Keratinocyte (primary cell): ENCODE results near the gene FXYD6. TPM values are rescaled to one million over a fixed set of nuclear protein-coding genes. Genes with fewer than 3 reads are reported as not detected.

Source experiments
- DNase-seq: peaks from one replicate; pipeline ENCODE4 v3.0.0-alpha.2; 2011; ENCODE audit warnings: low read depth, missing footprints, low spot score
- FAIRE-seq: peaks from 2 replicates; lab custom pipeline; 2011; peaks lifted over from hg19 to GRCh38; lab: Jason Lieb, UNC
- H2AFZ ChIP-seq: 2 replicates; pipeline ENCODE4 v1.6.0; 2012; ENCODE audit warnings: low read length, control low read depth, inconsistent platforms; ENCODE audit not compliant: control insufficient read depth
- H3K27ac ChIP-seq: 2 replicates; pipeline ENCODE4 v1.5.1; 2011; ENCODE audit warnings: low read length; ENCODE audit not compliant: control insufficient read depth, insufficient read depth
- H3K27me3 ChIP-seq: 3 replicates; pipeline ENCODE4 v1.6.0; 2011; ENCODE audit warnings: low read length; ENCODE audit not compliant: control insufficient read depth, insufficient read depth; ENCODE audit errors: extremely low read depth
- H3K36me3 ChIP-seq, 2 experiments: 2 replicates in 1 of 2; 3 replicates in 1 of 2; pipeline ENCODE4 v1.5.1; 2011; ENCODE audit warnings: low read length in 2 of 2, mild to moderate bottlenecking in 1 of 2; ENCODE audit not compliant: control insufficient read depth in 2 of 2, insufficient read depth in 2 of 2; ENCODE audit errors: extremely low read depth in 1 of 2
- H3K4me1 ChIP-seq: 3 replicates; pipeline ENCODE4 v1.5.1; 2011; ENCODE audit warnings: low read length; ENCODE audit not compliant: control insufficient read depth, insufficient read depth; ENCODE audit errors: extremely low read depth
- H3K4me2 ChIP-seq: 3 replicates; pipeline ENCODE4 v1.6.0; 2011; ENCODE audit warnings: low read depth, low read length; ENCODE audit not compliant: control insufficient read depth, insufficient read depth; ENCODE audit errors: extremely low read depth
- H3K4me3 ChIP-seq, 3 experiments: fragments of 200-600 bp in 1 of 3; sonication (generic) in 1 of 3; 2 replicates in 2 of 3; 3 replicates in 1 of 3; pipeline ENCODE4 v1.5.1; 2011 to 2016; ENCODE audit warnings: low read length in 3 of 3, mild to moderate bottlenecking in 3 of 3, control low read depth in 2 of 3, inconsistent platforms in 1 of 3, low read depth in 1 of 3, mixed read lengths in 1 of 3, mixed run types in 1 of 3, moderate library complexity in 1 of 3; ENCODE audit not compliant: control insufficient read depth in 2 of 3, insufficient read depth in 2 of 3; ENCODE audit errors: extremely low read depth in 1 of 3
- H3K79me2 ChIP-seq: 2 replicates; pipeline ENCODE4 v1.6.0; 2012; ENCODE audit warnings: low read length; ENCODE audit not compliant: control insufficient read depth, insufficient read depth
- H3K9ac ChIP-seq: 3 replicates; pipeline ENCODE4 v1.6.0; 2011; ENCODE audit warnings: low read length; ENCODE audit not compliant: control insufficient read depth, insufficient read depth; ENCODE audit errors: extremely low read depth
- H3K9me1 ChIP-seq: 3 replicates; pipeline ENCODE4 v1.6.0; 2011; ENCODE audit warnings: low read length; ENCODE audit not compliant: control insufficient read depth, insufficient read depth; ENCODE audit errors: extremely low read depth
- H3K9me3 ChIP-seq: 2 replicates; pipeline ENCODE4 v1.5.1; 2012; ENCODE audit warnings: low read depth, low read length; ENCODE audit not compliant: control insufficient read depth
- H4K20me1 ChIP-seq: 3 replicates; pipeline ENCODE4 v1.6.0; 2011; ENCODE audit warnings: low read length; ENCODE audit not compliant: control insufficient read depth, insufficient read depth; ENCODE audit errors: extremely low read depth
- EZH2 ChIP-seq: IDR thresholded peaks from one replicate; pipeline ENCODE4 v1.6.1; 2012; ENCODE audit warnings: inconsistent platforms, mild to moderate bottlenecking, low read length, moderate library complexity
- dilution Hi-C: fragments of 300-500 bp; cut with MboI; formaldehyde crosslinking; loops from one replicate; pipeline ENCODE4 v1.7.0; 2020; ENCODE audit warnings: low sequenced_read_pairs; ENCODE audit not compliant: extremely low pct_ligation_motif_present
- polyA plus RNA-seq, 5 experiments: library from polyadenylated mRNA; depleted of rRNA in 3 of 5; stranded (reverse) in 3 of 5; stranded (forward) in 1 of 5; unstranded in 1 of 5; fragments of >200 nt; gene quantifications; 1 replicate in 1 of 5; 2 replicates in 3 of 5; 3 replicates in 1 of 5; pipeline versions ENCODE4 v1.2.1 to v1.2.3, GENCODE V29; 2011 to 2012; ENCODE audit warnings: missing spikeins in 2 of 5, low read depth in 1 of 5, low replicate concordance in 1 of 5
- TF ChIP-seq, protein P1 (sequence below), 3 experiments: IDR thresholded peaks in 1 of 3; conservative IDR thresholded peaks in 1 of 3; optimal IDR thresholded peaks in 1 of 3; 2 replicates in 2 of 3; 3 replicates in 1 of 3; pipeline versions ENCODE3 to v1.5.1; 2011; ENCODE audit warnings: low read length in 3 of 3, mild to moderate bottlenecking in 3 of 3, moderate library complexity in 2 of 3, control low read depth in 1 of 3, inconsistent platforms in 1 of 3; ENCODE audit not compliant: insufficient read depth in 2 of 3; ENCODE audit errors: extremely low read depth in 1 of 3

The FXYD6 gene
- polyA plus RNA-seq, 1 donor (not counting 4 experiments of a cell fraction or from before 2014, with no cell fraction given), result not detected

DNA sequence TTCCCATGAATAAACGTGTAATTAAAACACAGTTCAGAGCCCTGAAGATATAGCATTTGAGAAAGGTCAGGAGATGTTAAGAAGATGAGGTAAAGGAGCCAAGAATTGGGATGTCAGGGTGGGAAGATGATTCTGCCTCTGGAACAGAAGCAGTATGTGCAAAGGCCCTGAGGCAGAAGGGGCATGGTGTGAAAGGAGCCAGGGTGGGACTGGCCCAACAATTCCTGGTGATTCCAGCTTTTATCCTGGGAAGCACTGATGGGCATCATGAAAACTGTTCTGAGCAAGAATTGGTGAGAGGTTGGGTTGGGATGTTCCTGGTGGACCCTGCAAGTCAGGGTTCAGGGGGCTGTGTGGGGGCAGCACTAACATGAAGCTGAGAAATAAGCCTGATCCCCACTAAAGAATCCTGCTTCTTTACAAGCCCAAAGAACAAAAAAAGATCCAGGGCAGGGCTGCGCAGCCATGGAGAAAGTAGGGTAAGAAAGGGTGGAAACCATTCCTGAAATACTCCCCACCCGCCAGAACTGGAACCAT is 2.5 kb upstream of the FXYD6 start:
- Histone ChIP-seq H2AFZ (no peak overlapping the region), H3K4me2 (no peak overlapping the region), H3K27ac (no peak overlapping the region), H3K9me3 (no peaks in the 10 kb centered on the region), H3K27me3 (peaks cover 76% of the 10 kb centered on the region), H3K36me3 (no peaks in the 10 kb centered on the region), H3K9me1 (no peaks in the 10 kb centered on the region), H3K4me1 (peaks cover 5% of the 10 kb centered on the region), H3K9ac (no peak overlapping the region), H4K20me1 (no peaks in the 10 kb centered on the region), H3K4me3 (no peak overlapping the region), H3K79me2 (no peaks in the 10 kb centered on the region)
- TF ChIP-seq, protein P1, sequence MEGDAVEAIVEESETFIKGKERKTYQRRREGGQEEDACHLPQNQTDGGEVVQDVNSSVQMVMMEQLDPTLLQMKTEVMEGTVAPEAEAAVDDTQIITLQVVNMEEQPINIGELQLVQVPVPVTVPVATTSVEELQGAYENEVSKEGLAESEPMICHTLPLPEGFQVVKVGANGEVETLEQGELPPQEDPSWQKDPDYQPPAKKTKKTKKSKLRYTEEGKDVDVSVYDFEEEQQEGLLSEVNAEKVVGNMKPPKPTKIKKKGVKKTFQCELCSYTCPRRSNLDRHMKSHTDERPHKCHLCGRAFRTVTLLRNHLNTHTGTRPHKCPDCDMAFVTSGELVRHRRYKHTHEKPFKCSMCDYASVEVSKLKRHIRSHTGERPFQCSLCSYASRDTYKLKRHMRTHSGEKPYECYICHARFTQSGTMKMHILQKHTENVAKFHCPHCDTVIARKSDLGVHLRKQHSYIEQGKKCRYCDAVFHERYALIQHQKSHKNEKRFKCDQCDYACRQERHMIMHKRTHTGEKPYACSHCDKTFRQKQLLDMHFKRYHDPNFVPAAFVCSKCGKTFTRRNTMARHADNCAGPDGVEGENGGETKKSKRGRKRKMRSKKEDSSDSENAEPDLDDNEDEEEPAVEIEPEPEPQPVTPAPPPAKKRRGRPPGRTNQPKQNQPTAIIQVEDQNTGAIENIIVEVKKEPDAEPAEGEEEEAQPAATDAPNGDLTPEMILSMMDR (optimal IDR thresholded peaks at IDR 0.05 in 1 of 3, IDR thresholded peaks at IDR 0.05 in 1 of 3, conservative IDR thresholded peaks at IDR 0.05 in 1 of 3; ENCODE audit: extremely low read depth in 1 of 3, insufficient read depth in 2 of 3, low read length in 3 of 3), result no peak
- no peak for TF ChIP-seq EZH2
- FAIRE-seq, result no peak
- dilution Hi-C loops, result no loop called here
- no peak for DNase-seq

DNA sequence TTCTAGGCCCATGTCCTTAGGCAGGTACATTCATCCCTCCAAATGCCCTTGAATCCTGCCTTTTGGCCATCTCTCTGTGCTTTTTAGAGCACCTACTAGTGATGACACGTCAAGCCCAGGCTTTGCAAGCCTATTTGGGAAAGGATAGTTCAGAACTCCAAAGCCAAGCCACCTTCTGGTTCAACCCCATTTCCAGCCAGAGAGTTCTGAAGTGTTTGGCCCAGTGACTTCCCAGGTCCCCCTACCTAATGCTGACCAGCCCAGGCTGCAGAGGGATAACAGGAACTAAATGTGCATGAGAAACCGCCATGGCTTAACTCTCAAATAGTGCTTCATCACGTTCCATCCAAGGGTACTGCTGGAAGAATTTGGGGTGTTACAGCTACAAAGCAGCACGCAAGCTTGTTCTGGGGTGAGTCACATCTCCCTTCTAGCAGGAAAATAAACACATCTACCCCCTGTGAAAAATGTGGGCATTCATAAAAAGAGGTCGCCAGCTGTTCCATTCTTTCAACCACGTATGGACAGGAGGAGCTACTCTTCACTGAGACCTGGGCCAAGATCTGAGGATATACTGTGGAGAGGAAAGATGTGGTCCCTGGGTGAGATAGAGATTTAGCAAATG is 2.0 kb upstream of the FXYD6 start:
- Histone ChIP-seq H3K9me1 (no peaks in the 10 kb centered on the region), H3K79me2 (no peaks in the 10 kb centered on the region), H3K4me2 (no peak overlapping the region), H3K27ac (no peak overlapping the region), H4K20me1 (no peaks in the 10 kb centered on the region), H3K9ac (no peak overlapping the region), H3K4me3 (no peak overlapping the region), H3K4me1 (peaks cover 5% of the 10 kb centered on the region), H3K36me3 (no peaks in the 10 kb centered on the region), H3K27me3 (peaks cover 80% of the 10 kb centered on the region), H3K9me3 (no peaks in the 10 kb centered on the region), H2AFZ (no peak overlapping the region)
- dilution Hi-C loops, result no loop called here
- TF ChIP-seq, protein P1 (optimal IDR thresholded peaks at IDR 0.05 in 1 of 3, IDR thresholded peaks at IDR 0.05 in 1 of 3, conservative IDR thresholded peaks at IDR 0.05 in 1 of 3; ENCODE audit: extremely low read depth in 1 of 3, insufficient read depth in 2 of 3, low read length in 3 of 3), result no peak
- no peak for TF ChIP-seq EZH2
- DNase-seq, result no peak
- no peak for FAIRE-seq
